GM12864 (cell line): Measurements from ENCODE around the gene CMTM8.

Experiments
- DNase-seq: peaks from one replicate; pipeline ENCODE4 v3.0.0-alpha.2; 2011; ENCODE audit warnings: low read depth
- H3K4me3 ChIP-seq: 2 replicates; pipeline ENCODE4 v1.5.1; 2011; ENCODE audit warnings: mild to moderate bottlenecking, low read depth, low read length, control low read depth
- CTCF ChIP-seq: IDR thresholded peaks from 2 replicates; pipeline ENCODE4 v1.5.1; 2011; ENCODE audit warnings: low read depth, mild to moderate bottlenecking, moderate library complexity, low read length, control low read depth, inconsistent platforms; ENCODE audit errors: missing control alignments

The CMTM8 gene

GRCh38 chr3:32320080-32320479 is 81.6 kb downstream of the CMTM8 start:
- no peak overlapping the region for H3K4me3 ChIP-seq
- TF ChIP-seq CTCF = no peak
- DNase-seq = no peak

GRCh38 chr3:32321095-32321790 is 82.8 kb downstream of the CMTM8 start:
- no peak for DNase-seq
- H3K4me3 ChIP-seq = no peak overlapping the region
- no peak for TF ChIP-seq CTCF

- no peak for TF ChIP-seq CTCF
- H3K4me3 ChIP-seq = no peak overlapping the region
- no peak for DNase-seq
These were observed 83.8 kb downstream of the CMTM8 start for GRCh38 chr3:32322311-32322710.

GRCh38 chr3:32323604-32324003 is 85.1 kb downstream of the CMTM8 start:
- no peak overlapping the region for H3K4me3 ChIP-seq
- DNase-seq = no peak
- no peak for TF ChIP-seq CTCF

GRCh38 chr3:32325201-32325600 is 86.7 kb downstream of the CMTM8 start:
- no peak for DNase-seq
- no peak for TF ChIP-seq CTCF
- H3K4me3 ChIP-seq = no peak overlapping the region

GRCh38 chr3:32325927-32326326 is 87.4 kb downstream of the CMTM8 start:
- DNase-seq = no peak
- no peak for TF ChIP-seq CTCF
- no peak overlapping the region for H3K4me3 ChIP-seq

- H3K4me3 ChIP-seq = no peak overlapping the region
- DNase-seq = no peak
- TF ChIP-seq CTCF = no peak
These were observed 88.3 kb downstream of the CMTM8 start for GRCh38 chr3:32326795-32327194.
